Measurements from ENCODE around the gene IRX2. TPM values are rescaled to one million over a fixed set of nuclear protein-coding genes. Genes with fewer than 3 reads are reported as not detected.
A peak's percentile ranks its signal among the peaks of the same experiment; 100 is the strongest.

Gene IRX2
- total and polyA plus RNA-seq, 2 of the 4 experiments (the other 2 are of a cell fraction) = 0.36 to 0.97 TPM

GRCh38 chr5:2776337-2777302 lies 25.1 kb upstream of the IRX2 start:
- POLR2A ChIA-PET (ENCODE audit: unreplicated experiment) = no interaction called here
- BruUV-seq (replicated peaks) = no TSS peak
- peaks cover 23% of the 10 kb centered on the region for H3K9me3 ChIP-seq (ENCODE audit: control insufficient read depth, insufficient read depth, low read length)
- no peak overlapping the region for H4K5ac ChIP-seq (ENCODE audit: low read depth, low read length)
- CTCF ChIA-PET = no interaction called here
- intact Hi-C loops (cut with micrococcal nuclease) = no loop called here
- no peak overlapping the region for H2AK9ac ChIP-seq (replicated peaks; ENCODE audit: low read depth, low read length, poor library complexity)
- H4K8ac ChIP-seq (ENCODE audit: low read depth in 2 of 2, low read length in 2 of 2) = no peak overlapping the region
- DNase-seq (no peak), ATAC-seq (ENCODE audit: low read depth) (no peak)
- no peak overlapping the region for H3K4me2 ChIP-seq (ENCODE audit: low read depth, low read length)
- H3K4me1 ChIP-seq (ENCODE audit: control insufficient read depth, insufficient read depth, low read length) = no peaks in the 10 kb centered on the region
- no peaks in the 10 kb centered on the region for H3K9me1 ChIP-seq (ENCODE audit: insufficient read depth, low read length)
- no peaks in the 10 kb centered on the region for H3K36me3 ChIP-seq (ENCODE audit: control insufficient read depth, insufficient read depth, low read length)
- no peak overlapping the region for H3K27ac ChIP-seq (ENCODE audit: insufficient read depth, low read length)
- H3K56ac ChIP-seq (ENCODE audit: extremely low read depth, insufficient read depth, low read length) = no peak overlapping the region
- H3K27me3 ChIP-seq (ENCODE audit: control insufficient read depth, insufficient read depth, low read length) = no peaks in the 10 kb centered on the region
- no peak overlapping the region for H2BK5ac ChIP-seq (ENCODE audit: low read depth, low read length, poor library complexity, severe bottlenecking)
- no peak overlapping the region for H2BK15ac ChIP-seq (ENCODE audit: low read depth, low read length)
- H3K4me3 ChIP-seq (ENCODE audit: insufficient read depth, low read depth, low read length) = no peak overlapping the region
- H2BK20ac ChIP-seq (ENCODE audit: low read depth, low read length) = no peak overlapping the region
- no peak overlapping the region for H4K91ac ChIP-seq (ENCODE audit: insufficient read depth, low read depth, low read length)
- no peak overlapping the region for H2BK120ac ChIP-seq (ENCODE audit: low read depth, low read length)
- H3K18ac ChIP-seq (ENCODE audit: low read depth, low read length) = no peak overlapping the region
- no peak overlapping the region for H3K4ac ChIP-seq (ENCODE audit: low read depth, low read length)
- no peak overlapping the region for H3K23ac ChIP-seq (ENCODE audit: low read depth, low read length)
- TF ChIP-seq RCOR1 (IDR thresholded peaks at IDR 0.05; ENCODE audit: insufficient replicate concordance, low read length) (no peak), MAFK (IDR thresholded peaks at IDR 0.05; ENCODE audit: low read depth, low read length) (peak; percentile 59)
- dilution Hi-C loops (cut with HindIII; ENCODE audit: low sequenced_read_pairs, unreplicated experiment) = no loop called here
- no peak overlapping the region for H3K9ac ChIP-seq (ENCODE audit: low read depth, low read length)
- H3K14ac ChIP-seq (replicated peaks; ENCODE audit: low read depth, low read length) = no peak overlapping the region
- in situ Hi-C loops (cut with MboI; ENCODE audit: low sequenced_read_pairs) = no loop called here
- no peaks in the 10 kb centered on the region for H4K20me1 ChIP-seq (ENCODE audit: insufficient read depth, low read length)
- 49% methylated on average over 6 of the region's 20 CpGs; no CpG with 5 or more reads in 1 of the 2 experiments for WGBS, 2 experiments (ENCODE audit: extremely low coverage in 2 of 2, insufficient read length in 1 of 2)
- no peak overlapping the region for H2AFZ ChIP-seq (replicated peaks; ENCODE audit: low read length, poor library complexity)
- no peaks in the 10 kb centered on the region for H3K79me1 ChIP-seq (ENCODE audit: low read depth in 1 of 2, low read length in 2 of 2)
- H2AK5ac ChIP-seq (ENCODE audit: low read depth, low read length) = no peak overlapping the region
